RWPE1 (cell line): ENCODE measurements around the gene PSMD13.

Experiments used
- CTCF ChIA-PET: fragments of 350-600 bp; sonication (Branson Sonifier 250); formaldehyde crosslinking; extraction: SDS; loops from one replicate; lab custom pipeline; 2021; lab: Yijun Ruan, JAX
- POLR2A ChIA-PET: fragments of 400-600 bp; formaldehyde crosslinking; extraction: SDS; loops from one replicate; lab custom pipeline; 2020; ENCODE audit warnings: antibody characterized with exemption; ENCODE audit not compliant: low non-redundant PET; lab: Yijun Ruan, JAX
- DNase-seq: peaks from one replicate; pipeline ENCODE4 v3.0.0; 2012; ENCODE audit warnings: low spot score
- H3K27ac ChIP-seq: fragments of 450-650 bp; 2 replicates; pipeline ENCODE4 v1.5.1; 2017
- CTCF ChIP-seq: fragments of 450-650 bp; conservative IDR thresholded peaks from 2 replicates; pipeline ENCODE4 v1.5.1; 2017; ENCODE audit warnings: low read depth, mild to moderate bottlenecking

Gene PSMD13

GRCh38 chr11:212150-213100, 24.4 kb upstream of the PSMD13 start:
- ChIA-PET POLR2A (no interaction called here), CTCF (interaction anchor here (0.6 kb wide), 2 partner anchors 9 to 92 kb away, joined by 3 to 6 read pairs; no protein-coding TSS in a partner anchor)
- no peak for TF ChIP-seq CTCF
- H3K27ac ChIP-seq, result peak overlapping the region; percentile 62
- DNase-seq, result no peak

- no peak for TF ChIP-seq CTCF
- peak overlapping the region; percentile 62 for H3K27ac ChIP-seq
- ChIA-PET POLR2A (no interaction called here), CTCF (interaction anchor here (1.0 kb wide), 1 partner anchor 37 kb away, joined by 3 read pairs; no protein-coding TSS in a partner anchor)
- no peak for DNase-seq
Measured at GRCh38 chr11:213111-213510, 23.7 kb upstream of the PSMD13 start.

- ChIA-PET CTCF (interaction anchor here (0.6 to 1.0 kb wide), 2 partner anchors 36 to 1480 kb away, joined by 3 read pairs; no protein-coding TSS in a partner anchor), POLR2A (no interaction called here)
- DNase-seq, result no peak
- H3K27ac ChIP-seq, result peak overlapping the region; percentile 62
- TF ChIP-seq CTCF, result no peak
Measured at GRCh38 chr11:214083-214482, 22.7 kb upstream of the PSMD13 start.

- no peak for DNase-seq
- CTCF ChIA-PET, result interaction anchor here (0.7 kb wide), 1 partner anchor 9 kb away, joined by 3 read pairs; no protein-coding TSS in a partner anchor
- POLR2A ChIA-PET, result interaction anchor here (0.6 kb wide), 2 partner anchors 8 to 146 kb away, joined by 3 read pairs; partner anchors contain the start of genes BET1L and RIC8A
- peak overlapping the region; percentile 62 for H3K27ac ChIP-seq
- TF ChIP-seq CTCF, result no peak
Measured at GRCh38 chr11:215581-216037, 21.2 kb upstream of the PSMD13 start.

GRCh38 chr11:216081-216974, 20.4 kb upstream of the PSMD13 start:
- ChIA-PET CTCF (no interaction called here), POLR2A (interaction anchor here (0.6 to 0.8 kb wide), 3 partner anchors 9 to 146 kb away, joined by 3 read pairs; partner anchors contain the start of genes BET1L and RIC8A)
- peak overlapping the region; percentile 62 for H3K27ac ChIP-seq
- no peak for TF ChIP-seq CTCF
- DNase-seq, result no peak

GRCh38 chr11:217704-218103, 19.1 kb upstream of the PSMD13 start:
- POLR2A ChIA-PET, result interaction anchor here (0.6 kb wide), 1 partner anchor 199 kb away, joined by 5 read pairs; no protein-coding TSS in a partner anchor
- H3K27ac ChIP-seq, result peak overlapping the region; percentile 62
- CTCF ChIA-PET, result no interaction called here
- no peak for TF ChIP-seq CTCF
- no peak for DNase-seq
